ENCODE data around the gene TANK. TPM values are rescaled to one million over a fixed set of nuclear protein-coding genes. Genes with fewer than 3 reads are reported as not detected.

TANK gene
- total and polyA plus RNA-seq, 2 of the 13 experiments (the other 11 are each of a cell fraction or from before 2014, with no cell fraction given), result 66.9 to 96.1 TPM

- TF ChIP-seq REST (IDR thresholded peaks at IDR 0.05; ENCODE audit: borderline replicate concordance in 1 of 2, low read depth in 1 of 2, low read length in 2 of 2), result peak in 1 of 2 experiments; percentile 88; a peak in 2 of 4 replicates
- peak; percentile 85 for TF ChIP-seq FOXK2 (IDR thresholded peaks at IDR 0.05)
- no peak; the same call in 1 of the 2 replicates for TF ChIP-seq TOPORS (CRISPR knock-in tag; IDR thresholded peaks at IDR 0.05)
- peak; percentile 75; the same call in 1 of the 2 replicates for TF ChIP-seq NFKB2 (CRISPR knock-in tag; IDR thresholded peaks at IDR 0.05; ENCODE audit: borderline replicate concordance)
- peak in 1 of 2 experiments; percentile 97; a peak in 2 of 4 replicates for TF ChIP-seq KLF16 (CRISPR knock-in tag; IDR thresholded peaks at IDR 0.05)
- TF ChIP-seq ZMAT5 (CRISPR knock-in tag; IDR thresholded peaks at IDR 0.05; ENCODE audit: borderline replicate concordance, low read depth), result 0 out of 2 replicates have a peak, but pooled peaks have one; percentile 83
- TF ChIP-seq ZNF513 (CRISPR knock-in tag; conservative IDR thresholded peaks at IDR 0.05), result 0 out of 2 replicates have a peak, but pooled peaks have one; percentile 80
- peak; percentile 28 for TF ChIP-seq ZNF317 (CRISPR knock-in tag; IDR thresholded peaks at IDR 0.05)
- TF ChIP-seq ZBTB20 (CRISPR knock-in tag; IDR thresholded peaks at IDR 0.05; ENCODE audit: borderline replicate concordance, low read depth), result peak; percentile 93; the same call in 1 of the 2 replicates
- TF ChIP-seq ARID3A (IDR thresholded peaks at IDR 0.05; ENCODE audit: low read depth, low read length), result peak; percentile 69
- TF ChIP-seq ZNF709 (CRISPR knock-in tag; IDR thresholded peaks at IDR 0.05), result peak; percentile 95
- TF ChIP-seq NAIF1 (CRISPR knock-in tag; IDR thresholded peaks at IDR 0.05; ENCODE audit: borderline replicate concordance), result peak; percentile 77
- TF ChIP-seq ZNF609 (CRISPR knock-in tag; IDR thresholded peaks at IDR 0.05; ENCODE audit: borderline replicate concordance), result peak; percentile 91
- TF ChIP-seq ZNF589 (CRISPR knock-in tag; conservative IDR thresholded peaks at IDR 0.05), result 0 out of 2 replicates have a peak, but pooled peaks have one; percentile 20
Measured at GRCh38 chr2:161160226-161161073, at the start of gene TANK (continued).

All from HepG2 (cell line).